GM18499 (cell line): ENCODE data around the gene PSMB3.
"Not testable (repeated sequence)": the region's sequence is repeated elsewhere in the genome, so short reads cannot be mapped to it uniquely, and the experiment has no call there.

Experiments used
- ATAC-seq: cut with Tn5 transposase; IDR thresholded peaks from one replicate; pipeline ENCODE4 v1.9.1; 2021; ENCODE audit warnings: moderate number of reproducible peaks; ENCODE audit not compliant: insufficient read depth, unreplicated experiment

Gene PSMB3

DNA sequence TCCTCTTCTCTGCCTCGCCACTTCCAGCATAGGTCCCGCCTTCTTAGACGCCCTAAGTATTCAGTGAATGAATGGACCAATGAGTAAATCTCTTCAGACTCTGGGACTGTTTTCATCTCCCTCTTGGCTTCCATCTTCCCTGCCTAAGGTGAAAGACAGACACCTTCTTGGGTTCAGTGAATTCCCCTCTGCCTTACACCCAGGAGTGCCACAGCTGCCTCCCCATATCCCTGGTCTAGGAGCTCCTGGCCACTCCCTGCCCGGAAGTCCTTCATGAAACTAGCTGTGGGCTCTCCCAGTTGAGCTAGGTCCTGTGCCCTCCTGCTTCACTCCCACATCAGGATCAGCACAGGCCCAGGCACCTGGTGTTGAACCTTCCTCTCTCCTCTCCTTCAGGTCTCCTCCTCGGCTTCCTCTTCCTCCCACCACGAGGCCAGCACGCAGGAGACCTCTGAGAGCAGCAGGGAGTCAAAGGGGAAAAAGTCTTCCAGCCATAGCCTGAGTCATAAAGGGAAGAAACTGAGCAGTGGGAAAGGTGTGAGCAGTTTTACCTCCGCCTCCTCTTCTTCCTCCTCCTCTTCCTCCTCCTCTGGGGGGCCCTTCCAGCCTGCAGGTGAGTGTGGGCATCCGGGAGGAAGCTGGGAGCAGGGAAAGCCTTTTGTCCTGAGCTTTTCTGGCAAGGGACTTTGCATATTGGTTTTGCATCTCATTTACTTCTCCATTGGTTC is 37.2 kb upstream of the PSMB3 start:
- no peak for ATAC-seq

DNA sequence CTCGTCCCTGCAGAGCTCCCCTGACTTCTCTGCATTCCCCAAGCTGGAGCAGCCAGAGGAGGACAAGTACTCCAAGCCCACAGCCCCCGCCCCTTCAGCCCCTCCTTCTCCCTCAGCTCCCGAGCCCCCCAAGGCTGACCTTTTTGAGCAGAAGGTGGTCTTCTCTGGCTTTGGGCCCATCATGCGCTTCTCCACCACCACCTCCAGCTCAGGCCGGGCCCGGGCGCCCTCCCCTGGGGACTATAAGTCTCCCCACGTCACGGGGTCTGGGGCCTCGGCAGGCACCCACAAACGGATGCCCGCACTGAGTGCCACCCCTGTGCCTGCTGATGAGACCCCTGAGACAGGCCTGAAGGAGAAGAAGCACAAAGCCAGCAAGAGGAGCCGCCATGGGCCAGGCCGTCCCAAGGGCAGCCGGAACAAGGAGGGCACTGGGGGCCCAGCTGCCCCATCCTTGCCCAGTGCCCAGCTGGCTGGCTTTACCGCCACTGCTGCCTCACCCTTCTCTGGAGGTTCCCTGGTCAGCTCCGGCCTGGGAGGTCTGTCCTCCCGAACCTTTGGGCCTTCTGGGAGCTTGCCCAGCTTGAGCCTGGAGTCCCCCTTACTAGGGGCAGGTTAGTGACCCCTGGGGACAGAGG is 36.1 kb upstream of the PSMB3 start:
- no peak for ATAC-seq

DNA sequence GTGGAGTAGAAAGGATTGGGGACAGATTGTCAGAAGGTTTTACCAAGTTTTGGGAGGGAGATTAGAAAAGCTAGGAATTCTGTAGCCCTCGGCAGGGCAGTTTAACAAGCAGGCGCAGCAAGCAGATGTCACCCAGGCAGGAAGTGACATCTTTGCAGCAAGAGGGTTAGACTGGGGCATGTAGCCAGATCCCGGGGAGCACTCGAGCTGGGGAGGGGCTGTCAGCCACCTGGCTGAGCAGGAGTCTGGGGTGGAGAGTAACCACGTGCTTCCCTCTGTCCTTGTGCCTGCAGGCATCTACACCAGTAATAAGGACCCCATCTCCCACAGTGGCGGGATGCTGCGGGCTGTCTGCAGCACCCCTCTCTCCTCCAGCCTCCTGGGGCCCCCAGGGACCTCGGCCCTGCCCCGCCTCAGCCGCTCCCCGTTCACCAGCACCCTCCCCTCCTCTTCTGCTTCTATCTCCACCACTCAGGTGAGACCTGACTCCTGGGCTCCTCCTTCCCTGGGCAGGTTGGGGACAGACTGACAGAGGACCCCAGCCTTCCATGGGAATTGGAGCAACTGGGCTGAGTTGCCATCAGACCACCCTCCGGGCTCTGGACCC is 35.3 kb upstream of the PSMB3 start:
- no peak for ATAC-seq

DNA sequence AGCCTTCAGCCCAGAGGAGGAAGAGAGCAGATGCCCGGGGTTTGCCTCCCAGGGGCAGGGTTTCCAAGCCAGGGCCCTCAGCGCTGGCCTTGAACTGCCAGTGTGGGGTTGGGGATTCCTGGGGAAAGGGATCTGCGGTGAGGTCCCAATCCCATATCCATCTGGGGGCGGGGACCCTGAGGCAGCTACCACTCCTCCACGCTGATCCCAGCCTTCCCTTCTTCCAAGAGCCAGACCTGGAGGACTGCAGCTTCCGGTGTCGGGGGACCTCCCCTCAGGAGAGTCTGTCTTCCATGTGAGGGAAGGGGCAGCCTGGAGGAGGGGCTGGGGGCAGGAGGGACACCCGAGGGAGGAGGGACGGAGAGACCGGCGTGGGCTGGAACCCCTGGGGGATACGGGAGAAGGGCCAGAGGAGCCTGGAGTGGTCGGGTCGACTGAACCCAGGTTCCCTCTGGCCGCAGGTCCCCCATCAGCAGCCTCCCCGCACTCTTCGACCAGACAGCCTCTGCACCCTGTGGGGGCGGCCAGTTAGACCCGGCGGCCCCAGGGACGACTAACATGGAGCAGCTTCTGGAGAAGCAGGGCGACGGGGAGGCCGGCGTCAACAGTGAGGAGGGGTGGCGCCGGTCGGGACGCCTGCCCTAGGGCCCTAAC is 33.1 kb upstream of the PSMB3 start:
- ATAC-seq, result no peak

DNA sequence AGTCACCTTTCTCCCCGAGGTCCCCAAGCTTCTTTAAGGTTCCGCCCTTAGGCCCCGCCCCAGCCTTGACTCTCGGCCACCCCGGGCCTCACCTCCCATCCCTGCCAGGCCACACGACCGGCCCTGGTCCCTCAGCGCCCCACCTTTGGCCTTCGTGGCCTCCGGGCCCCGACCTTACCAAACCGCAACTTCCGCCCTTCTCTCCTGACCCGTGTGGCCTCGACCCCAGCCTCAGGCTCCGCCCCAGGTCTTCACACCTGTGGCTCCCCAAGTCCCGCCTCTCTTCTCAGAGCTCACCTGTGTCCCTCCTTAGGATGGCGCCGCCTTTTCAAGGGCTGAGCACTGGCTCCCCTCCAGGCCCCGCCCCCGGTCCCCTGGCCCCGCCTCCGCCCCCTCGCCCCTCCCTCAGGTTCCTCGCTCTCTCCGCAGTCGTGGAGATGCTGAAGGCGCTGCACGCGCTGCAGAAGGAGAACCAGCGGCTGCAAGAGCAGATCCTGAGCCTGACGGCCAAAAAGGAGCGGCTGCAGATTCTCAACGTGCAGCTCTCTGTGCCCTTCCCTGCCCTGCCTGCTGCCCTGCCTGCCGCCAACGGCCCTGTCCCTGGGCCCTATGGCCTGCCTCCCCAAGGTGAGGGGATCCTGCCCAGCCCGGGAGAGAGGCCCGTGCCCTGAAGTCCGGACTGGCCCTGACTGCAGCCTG is 32.4 kb upstream of the PSMB3 start:
- ATAC-seq, result no peak

DNA sequence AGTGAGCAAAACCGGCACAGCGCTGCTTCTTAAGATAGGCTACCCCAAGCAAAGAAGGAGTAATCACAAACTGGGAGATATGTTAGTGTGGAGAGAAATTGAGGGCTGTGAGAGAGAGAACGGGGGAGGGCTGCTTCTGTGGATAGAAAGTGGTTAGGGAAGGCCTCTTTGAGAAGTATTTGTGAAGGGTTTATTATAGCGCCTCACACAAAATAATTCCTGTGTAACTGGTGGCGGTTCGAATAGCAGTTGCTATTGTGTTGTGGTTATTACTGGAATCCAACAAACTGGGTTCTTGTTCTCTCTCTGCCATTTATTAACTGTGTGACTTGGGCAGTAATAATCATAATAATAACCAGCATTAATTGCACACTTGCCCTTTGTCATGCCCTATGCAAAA is 31.6 kb upstream of the PSMB3 start:
- ATAC-seq, result no peak

DNA sequence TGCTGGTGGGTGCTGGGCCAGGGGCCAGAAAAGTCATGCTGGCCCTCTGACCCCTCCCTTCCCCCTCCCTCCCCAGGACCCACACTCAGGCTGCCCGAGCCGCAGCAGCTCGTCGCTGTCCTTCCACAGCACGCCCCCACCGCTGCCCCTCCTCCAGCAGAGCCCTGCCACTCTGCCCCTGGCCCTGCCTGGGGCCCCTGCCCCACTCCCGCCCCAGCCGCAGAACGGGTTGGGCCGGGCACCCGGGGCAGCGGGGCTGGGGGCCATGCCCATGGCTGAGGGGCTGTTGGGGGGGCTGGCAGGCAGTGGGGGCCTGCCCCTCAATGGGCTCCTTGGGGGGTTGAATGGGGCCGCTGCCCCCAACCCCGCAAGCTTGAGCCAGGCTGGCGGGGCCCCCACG is 30.7 kb upstream of the PSMB3 start:
- ATAC-seq, result no peak

DNA sequence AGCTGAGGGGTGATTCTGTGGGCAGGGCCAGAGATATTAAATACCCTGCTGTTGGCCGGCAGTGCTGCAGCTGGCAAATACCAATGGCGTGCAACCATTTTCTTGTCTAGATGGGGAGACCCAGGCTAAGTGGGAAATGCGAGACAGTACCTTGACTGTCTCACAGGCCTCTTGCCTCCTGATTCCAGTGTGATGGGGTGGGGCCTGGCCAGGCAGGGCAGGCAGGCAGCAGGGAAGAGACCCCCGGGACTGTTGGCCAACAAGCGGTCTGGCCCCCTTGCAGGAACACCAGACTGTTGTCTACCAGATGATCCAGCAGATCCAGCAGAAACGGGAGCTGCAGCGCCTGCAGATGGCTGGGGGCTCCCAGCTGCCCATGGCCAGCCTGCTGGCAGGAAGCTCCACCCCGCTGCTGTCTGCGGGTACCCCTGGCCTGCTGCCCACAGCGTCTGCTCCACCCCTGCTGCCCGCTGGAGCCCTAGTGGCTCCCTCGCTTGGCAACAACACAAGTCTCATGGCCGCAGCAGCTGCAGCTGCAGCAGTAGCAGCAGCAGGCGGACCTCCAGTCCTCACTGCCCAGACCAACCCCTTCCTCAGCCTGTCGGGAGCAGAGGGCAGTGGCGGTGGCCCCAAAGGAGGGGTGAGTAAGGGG is 28.1 kb upstream of the PSMB3 start:
- no peak for ATAC-seq

DNA sequence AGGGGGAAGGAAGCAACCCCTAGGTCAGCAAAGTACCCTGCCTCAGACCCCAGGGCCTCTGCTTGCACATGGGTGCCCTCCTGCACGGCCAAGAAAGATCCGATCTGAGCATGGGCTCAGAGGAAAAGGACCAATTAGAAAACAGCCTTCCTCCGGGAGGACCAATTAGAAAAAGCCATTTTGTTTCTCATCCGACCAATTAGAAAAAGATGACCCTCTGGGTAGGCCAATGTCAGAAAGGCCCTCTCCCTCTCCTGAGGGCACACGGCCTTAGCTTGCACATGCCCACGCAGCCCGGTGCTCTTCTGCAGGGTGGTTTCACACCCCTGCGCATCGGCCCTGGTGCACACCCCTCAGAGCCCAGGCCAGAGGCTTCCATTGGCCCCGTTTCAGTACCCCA is 27.5 kb upstream of the PSMB3 start:
- ATAC-seq, result no peak

DNA sequence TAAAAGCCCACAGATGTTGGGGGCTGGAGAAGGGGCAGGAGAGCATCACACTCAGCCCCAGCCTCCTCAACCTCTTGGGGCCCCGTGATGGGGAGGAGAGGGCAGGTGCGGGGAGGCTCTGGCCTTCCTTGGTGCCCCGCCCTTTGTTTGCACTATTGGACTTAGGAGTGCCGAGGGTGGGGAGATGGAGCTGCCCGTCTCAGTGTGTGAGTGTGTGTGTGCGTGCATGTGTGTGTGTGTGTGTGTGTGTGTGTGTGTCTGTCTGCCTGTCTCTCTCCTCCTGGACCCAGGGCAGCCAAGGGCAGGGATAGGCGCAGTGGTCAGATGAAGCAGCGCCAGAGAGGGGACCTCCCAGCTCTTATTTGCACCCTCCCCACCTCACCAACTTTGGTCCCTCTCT is 26.4 kb upstream of the PSMB3 start:
- ATAC-seq, result not testable (repeated sequence)

DNA sequence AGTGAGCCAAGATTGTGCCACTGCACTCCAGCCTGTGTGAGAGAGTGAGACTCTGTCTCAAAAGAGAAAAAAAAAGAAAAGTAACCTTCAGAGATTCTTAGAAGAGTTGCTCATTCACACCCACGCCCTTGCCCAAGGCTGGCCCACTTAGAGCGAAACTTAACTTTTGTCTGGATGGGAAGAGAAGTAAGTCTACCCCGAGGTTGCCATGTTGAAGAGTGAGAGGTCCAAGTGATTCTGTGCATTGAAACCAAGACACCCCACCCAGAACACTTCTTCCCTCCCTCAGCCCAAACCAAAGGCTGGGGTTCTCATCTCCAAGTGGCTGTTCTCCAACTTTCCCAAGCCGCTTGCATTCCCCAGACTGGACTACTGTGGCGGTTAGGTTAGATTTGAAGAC is 24.8 kb upstream of the PSMB3 start:
- no peak for ATAC-seq

DNA sequence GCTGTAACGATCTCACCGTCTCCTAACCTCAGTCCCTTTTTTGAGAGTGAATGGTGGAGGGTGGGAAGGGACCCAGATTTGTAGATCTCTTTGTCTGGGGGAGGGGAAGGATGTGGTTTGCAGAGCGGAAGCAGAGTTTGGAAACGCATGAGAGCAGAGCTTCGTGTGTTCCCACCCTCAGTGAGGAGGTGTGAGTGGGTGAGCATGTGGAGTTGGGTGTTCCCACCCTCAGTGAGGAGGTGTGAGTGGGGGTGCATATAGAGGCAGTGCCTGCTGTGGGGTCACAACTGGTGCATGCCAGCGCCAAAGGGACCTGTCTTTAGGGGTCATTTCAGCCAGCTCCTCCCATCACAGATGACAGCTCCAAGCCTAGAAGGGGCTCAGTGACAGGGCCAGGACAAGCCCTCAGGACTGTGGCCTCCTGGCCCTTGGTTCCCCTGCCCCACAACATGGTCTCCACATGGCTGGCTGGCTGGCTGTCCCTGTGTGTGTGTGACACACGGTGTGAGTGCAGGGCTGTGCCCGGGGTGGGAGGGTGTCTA is 24.2 kb upstream of the PSMB3 start:
- no peak for ATAC-seq

DNA sequence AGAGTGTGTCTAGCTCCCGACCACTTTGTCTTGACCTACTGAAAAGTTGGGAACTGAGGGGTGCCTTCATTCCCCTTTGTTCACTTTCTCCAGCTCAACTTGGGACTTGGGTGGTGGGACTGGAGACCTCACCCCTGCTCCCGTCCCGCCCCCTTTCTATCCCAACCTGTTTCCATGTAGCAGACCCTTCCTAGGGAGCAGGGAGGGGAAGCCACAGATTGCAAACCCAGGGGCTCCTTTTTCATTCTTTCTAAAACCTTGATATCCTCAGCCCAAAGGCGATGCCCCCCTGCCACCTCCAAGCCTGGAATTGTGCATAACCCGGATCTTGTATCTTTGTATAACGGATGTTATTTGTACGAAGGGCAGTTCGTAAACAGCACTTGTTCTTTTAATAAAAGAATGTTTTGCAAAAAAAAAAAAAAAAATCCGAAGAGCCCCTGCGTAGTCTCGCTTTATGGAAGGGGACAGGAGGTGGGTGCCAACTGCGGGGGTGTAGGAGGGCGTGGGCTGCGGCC is 23.1 kb upstream of the PSMB3 start:
- ATAC-seq, result no peak

DNA sequence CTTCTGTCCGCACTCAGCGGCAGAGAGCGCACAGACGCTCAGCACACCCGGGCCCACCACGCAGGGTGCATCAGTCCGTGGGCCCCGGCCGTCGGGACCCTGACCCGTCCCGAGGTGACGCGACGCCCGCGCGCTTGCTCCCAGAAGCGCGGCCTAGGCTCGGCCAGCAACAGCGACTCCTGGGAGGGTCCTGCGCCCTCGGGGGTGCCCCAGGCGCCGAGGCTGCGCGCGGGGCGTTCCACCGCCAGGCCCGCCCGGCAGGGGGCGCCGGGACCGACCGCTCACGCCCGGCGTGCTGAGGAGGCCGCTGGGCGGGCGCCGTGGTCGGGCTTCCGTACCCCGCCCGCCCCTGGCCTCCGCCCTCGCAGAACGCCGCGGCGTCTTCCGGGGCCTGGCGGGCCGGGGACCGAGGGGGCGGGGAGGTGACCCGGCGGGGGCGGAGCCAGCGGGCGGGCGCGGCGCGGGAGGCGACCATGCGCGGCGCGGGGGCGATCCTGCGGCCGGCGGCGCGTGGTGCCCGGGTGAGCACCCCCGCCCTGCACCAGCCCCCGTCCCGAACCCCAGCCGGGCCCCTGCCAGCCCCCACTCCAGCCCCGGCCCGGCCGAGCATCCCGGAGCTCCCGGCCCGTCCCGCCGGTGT is 22.5 kb upstream of the PSMB3 start, which contains the start of gene CISD3:
TSS of gene CISD3 (plus strand) at position 456 of the 640 bp plus-strand sequence. CDS start at position 474, 18 bp downstream.
- no peak for ATAC-seq

DNA sequence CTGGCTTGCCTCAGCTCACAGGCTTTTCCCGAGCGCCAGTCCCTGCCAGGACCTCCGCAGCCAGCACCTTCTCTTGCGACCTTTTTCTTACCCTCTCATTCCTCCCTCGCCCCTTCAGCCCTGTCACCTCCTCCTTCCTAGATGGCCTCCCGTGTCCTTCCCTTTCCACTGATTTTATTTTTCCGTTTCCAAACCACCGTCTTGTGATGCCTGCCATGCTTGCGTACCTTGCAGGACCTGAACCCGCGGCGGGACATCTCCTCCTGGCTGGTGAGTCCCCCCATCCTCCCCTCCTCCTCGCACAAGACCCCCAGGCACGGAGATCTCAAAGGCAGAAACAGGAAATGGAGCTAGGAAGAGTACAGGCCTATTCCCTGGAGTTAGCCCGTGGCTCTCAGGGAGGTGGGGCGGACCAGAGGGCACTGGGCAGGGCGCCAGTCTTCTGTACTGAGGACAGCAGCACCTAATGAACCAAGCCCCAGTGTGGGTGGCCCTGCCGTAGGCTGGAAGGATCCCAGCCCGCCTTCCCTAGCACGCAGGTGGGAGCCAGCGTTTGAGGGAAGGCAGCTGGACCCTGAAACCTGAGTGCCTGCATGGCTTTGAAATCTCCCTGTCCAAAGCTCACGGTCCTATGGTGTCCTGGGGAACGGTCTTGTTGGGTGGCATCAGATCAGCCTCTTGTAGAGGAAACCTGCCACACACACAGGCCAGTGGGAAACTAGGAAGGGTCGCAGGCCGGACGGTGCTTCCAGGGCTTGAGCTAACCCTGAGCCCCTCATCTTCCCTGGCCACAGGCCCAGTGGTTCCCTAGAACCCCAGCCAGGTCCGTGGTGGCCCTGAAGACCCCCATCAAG is 21.8 kb upstream of the PSMB3 start:
- no peak for ATAC-seq

DNA sequence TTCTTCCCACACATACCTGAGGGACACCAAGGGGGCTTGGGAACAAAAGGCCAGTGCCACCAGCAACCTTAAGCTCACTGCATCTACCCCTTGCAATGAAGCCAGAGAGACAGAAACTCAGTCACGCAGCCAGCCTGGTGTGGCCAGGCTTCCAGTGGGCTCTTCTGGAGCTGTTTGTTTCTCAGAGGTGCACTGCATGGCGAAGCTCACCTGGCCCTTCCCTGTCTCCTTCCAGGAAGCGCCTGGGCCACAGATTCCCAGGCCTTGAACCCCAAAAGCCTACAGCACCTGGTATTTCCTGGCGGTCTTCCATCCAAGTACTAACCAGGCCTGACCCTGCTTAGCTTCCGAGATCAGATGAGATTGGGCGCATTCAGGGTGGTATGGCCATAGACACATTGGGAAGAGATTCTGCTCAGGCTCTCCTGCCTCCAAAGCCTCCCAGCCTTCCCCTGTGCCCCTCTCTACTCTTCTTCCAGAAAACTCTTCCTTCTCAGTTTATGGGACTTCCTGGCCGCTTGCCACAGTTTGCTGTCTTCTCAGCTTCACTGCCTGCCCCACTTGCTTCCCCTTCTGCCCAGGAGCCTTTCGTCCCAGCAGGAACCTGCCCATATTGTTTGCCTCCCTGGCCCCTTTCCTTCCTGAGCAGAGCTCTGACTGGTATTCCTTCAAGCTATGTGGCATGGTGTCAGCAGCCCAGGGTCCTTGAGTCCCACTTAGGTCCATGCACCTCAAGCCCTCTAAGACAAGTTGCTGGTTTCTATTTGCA is 20.8 kb upstream of the PSMB3 start:
- ATAC-seq, result no peak
